Measurements from ENCODE around the gene ZNF770.
A peak's percentile ranks its signal among the peaks of the same experiment; 100 is the strongest.

The ZNF770 gene

GRCh38 chr15:34993412-34993811, 5.3 kb upstream of the ZNF770 start (continued):
- no peak for TF ChIP-seq PRDM2 (tag by site-specific recombination; IDR thresholded peaks at IDR 0.05; ENCODE audit: borderline replicate concordance)
- TF ChIP-seq ZNF404 (tag by site-specific recombination; IDR thresholded peaks at IDR 0.05): no peak
- TF ChIP-seq GLIS1 (tag by site-specific recombination; IDR thresholded peaks at IDR 0.05): no peak

DNA sequence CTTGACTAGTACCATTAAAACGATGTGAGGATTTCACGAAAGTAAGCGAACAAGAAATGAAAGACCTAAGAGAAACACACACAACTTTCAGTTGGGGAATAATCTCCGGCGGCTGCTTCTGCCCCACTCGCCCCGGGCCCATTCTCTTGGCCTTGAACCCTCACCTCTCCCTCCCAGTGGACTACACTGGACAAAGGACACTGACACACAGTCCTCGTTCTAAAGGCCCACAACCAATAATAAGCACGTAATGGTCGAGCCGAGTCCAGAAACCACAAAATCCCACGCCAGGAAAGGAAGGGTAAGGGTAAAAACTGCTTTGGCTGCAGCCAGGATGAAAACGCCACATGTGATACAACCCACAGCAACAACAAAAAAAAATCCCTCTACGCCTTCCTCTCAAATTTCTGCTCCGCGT, 469 bp downstream of the ZNF770 start:
- ChIA-PET POLR2A (interaction anchor here (1.2 to 2.9 kb wide), 5 partner anchors 11 to 32 kb away, joined by 4 to 51 read pairs (median 9); partner anchors contain the start of gene AQR), CTCF (no interaction called here)
- peaks cover 3% of the 10 kb centered on the region; the same call in 1 of the 2 replicates for H3K4me1 ChIP-seq (ENCODE audit: control insufficient read depth, insufficient read depth, low read length)
- peak overlapping the region; percentile 82 for H3K27ac ChIP-seq (ENCODE audit: extremely low read depth, low read depth, low read length)
- peaks cover 8 to 30% of the 10 kb centered on the region in 2 experiments for H3K36me3 ChIP-seq (ENCODE audit: control insufficient read depth in 2 of 2, insufficient read depth in 1 of 2, low read length in 2 of 2)
- no peak for TF ChIP-seq ZNF580 (tag by site-specific recombination; IDR thresholded peaks at IDR 0.05)
- TF ChIP-seq REPIN1 (tag by site-specific recombination; IDR thresholded peaks at IDR 0.05; ENCODE audit: low read depth): no peak
- no peak for TF ChIP-seq ZNF530 (tag by site-specific recombination; IDR thresholded peaks at IDR 0.05; ENCODE audit: low read depth)
- TF ChIP-seq ZBTB20 (tag by site-specific recombination; IDR thresholded peaks at IDR 0.05): no peak
- no peak for TF ChIP-seq ZNF26 (tag by site-specific recombination; IDR thresholded peaks at IDR 0.05)
- no peak for TF ChIP-seq ZBTB8A (tag by site-specific recombination; IDR thresholded peaks at IDR 0.05)
- TF ChIP-seq KLF10 (tag by site-specific recombination; IDR thresholded peaks at IDR 0.05): no peak
- TF ChIP-seq ZNF274 (IDR thresholded peaks at IDR 0.05; ENCODE audit: low read length): no peak
- TF ChIP-seq ZNF274 (tag by site-specific recombination; IDR thresholded peaks at IDR 0.05; ENCODE audit: borderline replicate concordance): no peak
- TF ChIP-seq ZNF157 (tag by site-specific recombination; IDR thresholded peaks at IDR 0.05): no peak
- TF ChIP-seq ZNF302 (tag by site-specific recombination; IDR thresholded peaks at IDR 0.05; ENCODE audit: low read depth): no peak
- no peak for TF ChIP-seq ZBTB48 (tag by site-specific recombination; IDR thresholded peaks at IDR 0.05)
- no peaks in the 10 kb centered on the region for H3K9me3 ChIP-seq (ENCODE audit: control insufficient read depth, insufficient read depth, low read depth, low read length)
- peak overlapping the region; percentile 82 for H3K4me3 ChIP-seq (ENCODE audit: low read depth, low read length)

DNA sequence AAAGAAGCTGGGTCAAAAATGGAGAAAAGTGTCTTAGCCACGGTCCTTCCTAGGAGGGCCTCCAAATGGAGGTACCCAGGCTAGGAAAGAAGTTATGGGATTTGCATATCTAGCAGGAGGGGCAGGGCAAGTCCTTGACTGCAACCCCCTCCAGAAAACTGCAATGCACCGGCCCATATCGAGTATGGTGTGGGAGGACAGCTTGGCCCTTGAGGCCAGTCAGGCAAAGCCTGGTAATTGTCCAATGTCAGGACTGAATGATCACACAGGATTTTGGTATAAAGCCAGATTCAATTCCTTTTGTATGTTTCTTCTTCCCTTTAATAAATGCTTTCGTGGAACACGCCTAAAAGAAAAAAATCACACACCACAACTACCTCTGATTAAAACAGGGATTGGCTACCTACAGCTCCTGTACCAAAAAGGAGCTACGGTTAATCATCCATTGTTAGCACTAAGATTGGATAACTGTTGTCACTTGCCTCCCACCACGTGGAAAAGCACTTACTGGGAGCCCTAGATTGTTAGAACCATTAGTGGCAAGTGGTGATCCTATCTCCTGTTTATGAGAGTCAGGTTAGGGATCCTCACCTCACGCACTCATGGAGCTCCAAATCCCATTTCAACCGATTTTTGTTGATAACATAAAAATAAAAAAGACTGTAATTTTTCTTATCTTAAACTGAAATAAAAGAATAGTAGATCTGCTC, 1.2 kb downstream of the ZNF770 start:
- CTCF ChIA-PET: interaction anchor here (0.5 to 0.9 kb wide), 2 partner anchors 369 to 1511 kb away, joined by 3 read pairs; no protein-coding TSS in a partner anchor
- POLR2A ChIA-PET: interaction anchor here (0.6 to 2.9 kb wide), 4 partner anchors 14 to 33 kb away, joined by 3 to 51 read pairs (median 8); partner anchors contain the start of gene AQR
- H3K27ac ChIP-seq (ENCODE audit: extremely low read depth, low read depth, low read length): no peak overlapping the region
- H3K4me1 ChIP-seq (ENCODE audit: control insufficient read depth, insufficient read depth, low read length): peaks cover 3% of the 10 kb centered on the region; the same call in 1 of the 2 replicates
- peaks cover 13 to 36% of the 10 kb centered on the region in 2 experiments for H3K36me3 ChIP-seq (ENCODE audit: control insufficient read depth in 2 of 2, insufficient read depth in 1 of 2, low read length in 2 of 2)
- TF ChIP-seq ZNF214 (tag by site-specific recombination; IDR thresholded peaks at IDR 0.05; ENCODE audit: borderline replicate concordance): no peak
- TF ChIP-seq ZNF560 (tag by site-specific recombination; IDR thresholded peaks at IDR 0.05; ENCODE audit: borderline replicate concordance): no peak
- TF ChIP-seq ZFHX2 (tag by site-specific recombination; conservative IDR thresholded peaks at IDR 0.05): 0 out of 2 replicates have a peak, but pooled peaks have one; percentile 19
- peak; percentile 32; the same call in 1 of the 2 replicates for TF ChIP-seq ZBTB48 (tag by site-specific recombination; IDR thresholded peaks at IDR 0.05)
- TF ChIP-seq ZNF202 (tag by site-specific recombination; IDR thresholded peaks at IDR 0.05; ENCODE audit: borderline replicate concordance): no peak
- TF ChIP-seq, protein P1, sequence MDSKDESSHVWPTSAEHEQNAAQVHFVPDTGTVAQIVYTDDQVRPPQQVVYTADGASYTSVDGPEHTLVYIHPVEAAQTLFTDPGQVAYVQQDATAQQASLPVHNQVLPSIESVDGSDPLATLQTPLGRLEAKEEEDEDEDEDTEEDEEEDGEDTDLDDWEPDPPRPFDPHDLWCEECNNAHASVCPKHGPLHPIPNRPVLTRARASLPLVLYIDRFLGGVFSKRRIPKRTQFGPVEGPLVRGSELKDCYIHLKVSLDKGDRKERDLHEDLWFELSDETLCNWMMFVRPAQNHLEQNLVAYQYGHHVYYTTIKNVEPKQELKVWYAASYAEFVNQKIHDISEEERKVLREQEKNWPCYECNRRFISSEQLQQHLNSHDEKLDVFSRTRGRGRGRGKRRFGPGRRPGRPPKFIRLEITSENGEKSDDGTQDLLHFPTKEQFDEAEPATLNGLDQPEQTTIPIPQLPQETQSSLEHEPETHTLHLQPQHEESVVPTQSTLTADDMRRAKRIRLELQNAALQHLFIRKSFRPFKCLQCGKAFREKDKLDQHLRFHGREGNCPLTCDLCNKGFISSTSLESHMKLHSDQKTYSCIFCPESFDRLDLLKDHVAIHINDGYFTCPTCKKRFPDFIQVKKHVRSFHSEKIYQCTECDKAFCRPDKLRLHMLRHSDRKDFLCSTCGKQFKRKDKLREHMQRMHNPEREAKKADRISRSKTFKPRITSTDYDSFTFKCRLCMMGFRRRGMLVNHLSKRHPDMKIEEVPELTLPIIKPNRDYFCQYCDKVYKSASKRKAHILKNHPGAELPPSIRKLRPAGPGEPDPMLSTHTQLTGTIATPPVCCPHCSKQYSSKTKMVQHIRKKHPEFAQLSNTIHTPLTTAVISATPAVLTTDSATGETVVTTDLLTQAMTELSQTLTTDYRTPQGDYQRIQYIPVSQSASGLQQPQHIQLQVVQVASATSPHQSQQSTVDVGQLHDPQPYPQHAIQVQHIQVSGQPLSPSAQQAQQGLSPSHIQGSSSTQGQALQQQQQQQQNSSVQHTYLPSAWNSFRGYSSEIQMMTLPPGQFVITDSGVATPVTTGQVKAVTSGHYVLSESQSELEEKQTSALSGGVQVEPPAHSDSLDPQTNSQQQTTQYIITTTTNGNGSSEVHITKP (tag by site-specific recombination; IDR thresholded peaks at IDR 0.05): peak; percentile 96
- TF ChIP-seq OSR2 (tag by site-specific recombination; IDR thresholded peaks at IDR 0.05): peak; percentile 27; the same call in 1 of the 2 replicates
- TF ChIP-seq GLIS1 (tag by site-specific recombination; IDR thresholded peaks at IDR 0.05): peak; percentile 13; the same call in 1 of the 2 replicates
- peak overlapping the region; percentile 82 for H3K4me3 ChIP-seq (ENCODE audit: low read depth, low read length)
- no peaks in the 10 kb centered on the region for H3K9me3 ChIP-seq (ENCODE audit: control insufficient read depth, insufficient read depth, low read depth, low read length)
